Mucosa of rectum (tissue), 2 donors: ENCODE results near the gene UTY.

Source experiments
- H3K27ac ChIP-seq, 2 donors: one replicate each; pipeline ENCODE4 v1.7.0; 2013; ENCODE audit warnings: inconsistent platforms in 2 of 2, low read depth in 2 of 2, low read length in 2 of 2
- H3K27me3 ChIP-seq, 2 donors: one replicate each; pipeline ENCODE4 v1.7.0; 2013; ENCODE audit warnings: low read length in 2 of 2; ENCODE audit not compliant: control insufficient read depth in 2 of 2, insufficient read depth in 2 of 2
- H3K36me3 ChIP-seq, 2 donors: one replicate each; pipeline ENCODE4 v1.7.0; 2013; ENCODE audit warnings: low read length in 2 of 2; ENCODE audit not compliant: control insufficient read depth in 2 of 2, insufficient read depth in 2 of 2
- H3K4me1 ChIP-seq, 2 donors: one replicate each; pipeline ENCODE4 v1.7.0; 2013; ENCODE audit warnings: low read length in 2 of 2, mild to moderate bottlenecking in 1 of 2; ENCODE audit not compliant: control insufficient read depth in 2 of 2, insufficient read depth in 2 of 2
- H3K4me3 ChIP-seq, 2 donors: one replicate each; pipeline ENCODE4 v1.7.0; 2013; ENCODE audit warnings: low read length in 2 of 2
- H3K9ac ChIP-seq, 2 donors: one replicate each; pipeline ENCODE4 v1.7.0; 2013; ENCODE audit warnings: low read length in 2 of 2, low read depth in 1 of 2, mild to moderate bottlenecking in 1 of 2
- H3K9me3 ChIP-seq, 2 donors: one replicate each; pipeline ENCODE4 v1.7.0; 2013; ENCODE audit warnings: low read length in 2 of 2; ENCODE audit not compliant: control insufficient read depth in 2 of 2
- donor health status: healthy.
- donor health status: Normal muscosa, but diverticular disease.

UTY gene

GRCh38 chrY:13361656-13362636 is 117.9 kb downstream of the UTY start:
- H3K9me3 ChIP-seq: no peaks in the 10 kb centered on the region
- no peak overlapping the region for H3K9ac ChIP-seq
- H3K4me1 ChIP-seq: no peaks in the 10 kb centered on the region
- no peaks in the 10 kb centered on the region for H3K36me3 ChIP-seq
- no peak overlapping the region for H3K4me3 ChIP-seq
- no peaks in the 10 kb centered on the region for H3K27me3 ChIP-seq
- H3K27ac ChIP-seq: no peak overlapping the region

GRCh38 chrY:13351443-13351842 is 128.4 kb downstream of the UTY start:
- Histone ChIP-seq H3K27me3 (no peaks in the 10 kb centered on the region), H3K9me3 (no peaks in the 10 kb centered on the region), H3K4me3 (no peak overlapping the region), H3K4me1 (no peaks in the 10 kb centered on the region), H3K9ac (no peak overlapping the region), H3K27ac (no peak overlapping the region), H3K36me3 (no peaks in the 10 kb centered on the region)

- Histone ChIP-seq H3K4me3 (no peak overlapping the region), H3K36me3 (no peaks in the 10 kb centered on the region), H3K27me3 (no peaks in the 10 kb centered on the region), H3K4me1 (no peaks in the 10 kb centered on the region), H3K27ac (no peak overlapping the region), H3K9ac (no peak overlapping the region), H3K9me3 (no peaks in the 10 kb centered on the region)
These were observed 132.7 kb downstream of the UTY start for GRCh38 chrY:13347106-13347505.

- H3K4me1 ChIP-seq: no peaks in the 10 kb centered on the region
- no peaks in the 10 kb centered on the region for H3K27me3 ChIP-seq
- H3K9me3 ChIP-seq: no peaks in the 10 kb centered on the region
- H3K4me3 ChIP-seq: no peak overlapping the region
- no peaks in the 10 kb centered on the region for H3K36me3 ChIP-seq
- H3K27ac ChIP-seq: no peak overlapping the region
- H3K9ac ChIP-seq: no peak overlapping the region
These were observed 134.3 kb downstream of the UTY start for GRCh38 chrY:13345549-13345948.

- no peaks in the 10 kb centered on the region for H3K4me1 ChIP-seq
- no peaks in the 10 kb centered on the region for H3K36me3 ChIP-seq
- H3K9ac ChIP-seq: no peak overlapping the region
- H3K9me3 ChIP-seq: no peaks in the 10 kb centered on the region
- H3K27me3 ChIP-seq: no peaks in the 10 kb centered on the region
- H3K4me3 ChIP-seq: no peak overlapping the region
- H3K27ac ChIP-seq: no peak overlapping the region
These were observed 136.4 kb downstream of the UTY start for GRCh38 chrY:13343307-13343946.

GRCh38 chrY:13339939-13340338 is 139.9 kb downstream of the UTY start:
- H3K27me3 ChIP-seq: no peaks in the 10 kb centered on the region
- H3K9ac ChIP-seq: no peak overlapping the region
- H3K9me3 ChIP-seq: no peaks in the 10 kb centered on the region
- no peak overlapping the region for H3K27ac ChIP-seq
- H3K4me3 ChIP-seq: no peak overlapping the region
- H3K36me3 ChIP-seq: no peaks in the 10 kb centered on the region
- H3K4me1 ChIP-seq: no peaks in the 10 kb centered on the region

- Histone ChIP-seq H3K27me3 (no peaks in the 10 kb centered on the region), H3K4me3 (no peak overlapping the region), H3K36me3 (no peaks in the 10 kb centered on the region), H3K9me3 (no peaks in the 10 kb centered on the region), H3K27ac (no peak overlapping the region), H3K4me1 (no peaks in the 10 kb centered on the region), H3K9ac (no peak overlapping the region)
These were observed 140.5 kb downstream of the UTY start for GRCh38 chrY:13339381-13339780.

- no peak overlapping the region for H3K9ac ChIP-seq
- no peaks in the 10 kb centered on the region for H3K27me3 ChIP-seq
These were observed 141.1 kb downstream of the UTY start for GRCh38 chrY:13338711-13339110.

GRCh38 chrY:13337934-13338333 is 141.9 kb downstream of the UTY start:
- Histone ChIP-seq H3K9me3 (no peaks in the 10 kb centered on the region), H3K27ac (no peak overlapping the region), H3K27me3 (no peaks in the 10 kb centered on the region), H3K9ac (no peak overlapping the region), H3K36me3 (no peaks in the 10 kb centered on the region), H3K4me3 (no peak overlapping the region), H3K4me1 (no peaks in the 10 kb centered on the region)

More at GRCh38 chrY:13338711-13339110, 141.1 kb downstream of the UTY start:
- Histone ChIP-seq H3K9me3 (no peaks in the 10 kb centered on the region), H3K27ac (no peak overlapping the region), H3K36me3 (no peaks in the 10 kb centered on the region), H3K4me3 (no peak overlapping the region), H3K4me1 (no peaks in the 10 kb centered on the region)

GRCh38 chrY:13333791-13334190 is 146.0 kb downstream of the UTY start:
- Histone ChIP-seq H3K9ac (no peak overlapping the region), H3K36me3 (no peaks in the 10 kb centered on the region), H3K27ac (no peak overlapping the region), H3K4me3 (no peak overlapping the region), H3K27me3 (no peaks in the 10 kb centered on the region), H3K4me1 (no peaks in the 10 kb centered on the region), H3K9me3 (no peaks in the 10 kb centered on the region)
